Erythroblast (primary cell): ENCODE results near the gene BBS10.

Source experiments
- GATA1 ChIP-seq: IDR thresholded peaks from 2 replicates; pipeline ENCODE4 v1.6.1; 2011; ENCODE audit warnings: low read depth, mild to moderate bottlenecking, control low read depth, low read length, moderate library complexity
- POLR2A ChIP-seq: IDR thresholded peaks from 2 replicates; pipeline ENCODE4 v1.6.1; 2011; ENCODE audit warnings: mild to moderate bottlenecking, low read length

DNA sequence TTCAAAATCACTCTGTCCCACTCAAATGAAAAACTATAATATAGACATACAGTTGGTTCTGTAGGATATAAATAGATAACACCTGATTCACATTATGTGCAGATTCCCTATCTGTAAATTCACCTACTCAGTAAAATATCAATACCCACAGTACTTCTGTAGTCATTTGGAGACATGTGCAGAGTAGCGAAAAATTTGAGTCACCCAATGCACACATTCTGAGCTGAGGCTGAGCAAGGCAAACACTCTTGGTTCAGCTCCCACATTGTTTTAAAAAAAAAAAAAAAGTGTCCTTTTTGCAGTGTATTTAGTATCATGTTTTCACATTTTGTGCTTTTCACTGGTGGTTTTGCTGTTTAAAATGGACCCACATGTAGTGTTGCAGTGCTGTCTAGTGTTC is 27.3 kb upstream of the BBS10 start:
- TF ChIP-seq POLR2A = no peak
- no peak for TF ChIP-seq GATA1
